Astrocyte of the spinal cord (primary cell): Measurements from ENCODE around the gene HCRT.

Source experiments
- DNase-seq: peaks from one replicate; pipeline ENCODE4 v3.0.0; 2011; ENCODE audit warnings: low read depth, low spot score
- H3K4me3 ChIP-seq: 2 replicates; pipeline ENCODE4 v1.5.1; 2011; ENCODE audit warnings: low read depth, mild to moderate bottlenecking, low read length, moderate library complexity
- in situ Hi-C: cut with HindIII; loops from 2 replicates; pipeline ENCODE4 v1.10.0; 2017; ENCODE audit warnings: low sequenced_read_pairs
- TF ChIP-seq, protein P1 (sequence below): IDR thresholded peaks from 2 replicates; pipeline ENCODE4 v1.5.1; 2012; ENCODE audit warnings: low read depth, mild to moderate bottlenecking, low read length, inconsistent platforms

HCRT gene

DNA sequence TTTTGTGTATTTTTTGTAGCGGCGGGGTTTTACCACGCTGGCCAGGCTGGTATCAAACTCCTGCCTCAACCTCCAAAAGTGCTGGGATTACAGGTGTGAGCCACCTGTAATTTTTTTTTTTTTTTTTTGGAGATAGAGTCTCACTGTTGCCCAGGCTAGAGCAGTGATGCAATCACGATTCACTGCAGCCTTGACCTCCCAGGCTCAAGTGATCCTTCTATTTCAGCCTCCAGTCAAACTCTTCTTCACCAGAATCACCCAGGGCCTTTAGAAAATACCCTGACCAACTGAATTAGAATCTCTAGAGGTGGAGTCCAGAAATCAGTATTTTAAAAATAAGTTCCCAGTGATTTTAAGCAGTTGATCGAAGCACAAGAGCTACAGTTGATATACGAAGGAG lies 50.1 kb downstream of the HCRT start:
- in situ Hi-C loops: no loop called here
- H3K4me3 ChIP-seq: no peak overlapping the region
- TF ChIP-seq, protein P1, sequence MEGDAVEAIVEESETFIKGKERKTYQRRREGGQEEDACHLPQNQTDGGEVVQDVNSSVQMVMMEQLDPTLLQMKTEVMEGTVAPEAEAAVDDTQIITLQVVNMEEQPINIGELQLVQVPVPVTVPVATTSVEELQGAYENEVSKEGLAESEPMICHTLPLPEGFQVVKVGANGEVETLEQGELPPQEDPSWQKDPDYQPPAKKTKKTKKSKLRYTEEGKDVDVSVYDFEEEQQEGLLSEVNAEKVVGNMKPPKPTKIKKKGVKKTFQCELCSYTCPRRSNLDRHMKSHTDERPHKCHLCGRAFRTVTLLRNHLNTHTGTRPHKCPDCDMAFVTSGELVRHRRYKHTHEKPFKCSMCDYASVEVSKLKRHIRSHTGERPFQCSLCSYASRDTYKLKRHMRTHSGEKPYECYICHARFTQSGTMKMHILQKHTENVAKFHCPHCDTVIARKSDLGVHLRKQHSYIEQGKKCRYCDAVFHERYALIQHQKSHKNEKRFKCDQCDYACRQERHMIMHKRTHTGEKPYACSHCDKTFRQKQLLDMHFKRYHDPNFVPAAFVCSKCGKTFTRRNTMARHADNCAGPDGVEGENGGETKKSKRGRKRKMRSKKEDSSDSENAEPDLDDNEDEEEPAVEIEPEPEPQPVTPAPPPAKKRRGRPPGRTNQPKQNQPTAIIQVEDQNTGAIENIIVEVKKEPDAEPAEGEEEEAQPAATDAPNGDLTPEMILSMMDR: no peak
- DNase-seq: no peak
